Endometrial microvascular endothelial cells (primary cell): ENCODE measurements around the gene DOCK8. TPM values are rescaled to one million over a fixed set of nuclear protein-coding genes. Genes with fewer than 3 reads are reported as not detected.
"Not testable (repeated sequence)": the region's sequence is repeated elsewhere in the genome, so short reads cannot be mapped to it uniquely, and the experiment has no call there.

Experiments
- in situ Hi-C: cut with HindIII; loops from 2 replicates; pipeline ENCODE4 v1.10.0; 2017; ENCODE audit warnings: low sequenced_read_pairs, low pct_unique_long_range_greater_than_20kb; ENCODE audit errors: inconsistent ontology term
- total RNA-seq: library from RNA; depleted of rRNA; stranded (reverse); fragments of >200 nt; gene quantifications from one replicate; pipeline ENCODE4 v1.2.3, GENCODE V29; 2015; ENCODE audit errors: inconsistent ontology term

Gene DOCK8
- total RNA-seq, 1 donor from 2014 or later = not detected

GRCh38 chr9:385818-386398 is 171.2 kb downstream of the DOCK8 start:
- in situ Hi-C loops = no loop called here

- in situ Hi-C loops = no loop called here
These were observed 174.5 kb downstream of the DOCK8 start for GRCh38 chr9:389159-389558.

- in situ Hi-C loops = no loop called here
These were observed 175.1 kb downstream of the DOCK8 start for GRCh38 chr9:389758-390157.

- in situ Hi-C loops = no loop called here
These were observed 177.6 kb downstream of the DOCK8 start for GRCh38 chr9:392077-392804.

GRCh38 chr9:394347-395052 is 179.8 kb downstream of the DOCK8 start:
- in situ Hi-C loops = no loop called here

GRCh38 chr9:396396-396795 is 181.7 kb downstream of the DOCK8 start:
- in situ Hi-C loops = no loop called here

GRCh38 chr9:398085-398484 is 183.4 kb downstream of the DOCK8 start:
- in situ Hi-C loops = no loop called here

- in situ Hi-C loops = no loop called here
These were observed 186.6 kb downstream of the DOCK8 start for GRCh38 chr9:401223-401622.

GRCh38 chr9:404234-404633 is 189.6 kb downstream of the DOCK8 start:
- in situ Hi-C loops = no loop called here

- in situ Hi-C loops = no loop called here
These were observed 190.7 kb downstream of the DOCK8 start for GRCh38 chr9:405341-405740.

GRCh38 chr9:406886-407654 is 192.4 kb downstream of the DOCK8 start:
- in situ Hi-C loops = no loop called here

- in situ Hi-C loops = not testable (repeated sequence)
These were observed 195.0 kb downstream of the DOCK8 start for GRCh38 chr9:409655-410054.

GRCh38 chr9:414595-414994 is 199.9 kb downstream of the DOCK8 start:
- in situ Hi-C loops = no loop called here

GRCh38 chr9:419571-420171 is 205.0 kb downstream of the DOCK8 start:
- in situ Hi-C loops = no loop called here

GRCh38 chr9:421896-422295 is 207.2 kb downstream of the DOCK8 start:
- in situ Hi-C loops = no loop called here

- in situ Hi-C loops = no loop called here
These were observed 211.6 kb downstream of the DOCK8 start for GRCh38 chr9:426264-426663.

- in situ Hi-C loops = no loop called here
These were observed 212.3 kb downstream of the DOCK8 start for GRCh38 chr9:426976-427375.

GRCh38 chr9:431701-432100 is 217.0 kb downstream of the DOCK8 start:
- in situ Hi-C loops = no loop called here

- in situ Hi-C loops = no loop called here
These were observed 221.8 kb downstream of the DOCK8 start for GRCh38 chr9:436482-436881.
